MM.1S (cell line): ENCODE data around the gene KCNQ1.

Experiments used
- DNase-seq: peaks from one replicate; pipeline ENCODE4 v3.0.0-alpha.2; 2015
- H2AFZ ChIP-seq: fragments of 300-600 bp; sonication (generic); 2 replicates; pipeline ENCODE4 v1.6.0; 2016; ENCODE audit warnings: antibody characterized with exemption, low read length
- H3F3A ChIP-seq: fragments of 300-600 bp; sonication (generic); 2 replicates; pipeline ENCODE4 v1.6.1; 2016; ENCODE audit warnings: mild to moderate bottlenecking, antibody characterized with exemption, low read length, moderate library complexity, mixed read lengths; ENCODE audit not compliant: insufficient read depth
- H3K27ac ChIP-seq: fragments of 300-600 bp; sonication (generic); 2 replicates; pipeline ENCODE4 v1.5.1; 2016; ENCODE audit warnings: mild to moderate bottlenecking, low read length
- H3K27me3 ChIP-seq: fragments of 300-600 bp; sonication (generic); replicated peaks from 2 replicates; pipeline ENCODE4 v1.6.0; 2016; ENCODE audit warnings: low read length; ENCODE audit not compliant: insufficient read depth
- H3K36me3 ChIP-seq: fragments of 300-600 bp; sonication (generic); replicated peaks from 2 replicates; pipeline ENCODE4 v1.6.1; 2016; ENCODE audit warnings: mild to moderate bottlenecking, low read length, mixed read lengths; ENCODE audit not compliant: insufficient read depth
- H3K4me1 ChIP-seq: fragments of 300-600 bp; sonication (generic); 2 replicates; pipeline ENCODE4 v1.6.1; 2016; ENCODE audit warnings: low read length, mixed read lengths
- H3K4me2 ChIP-seq: fragments of 300-600 bp; sonication (generic); 2 replicates; pipeline ENCODE4 v1.6.0; 2016; ENCODE audit warnings: low read depth, low read length
- H3K4me3 ChIP-seq: fragments of 300-600 bp; sonication (generic); 2 replicates; pipeline ENCODE4 v1.5.1; 2016; ENCODE audit warnings: low read length, mixed read lengths
- H3K79me2 ChIP-seq: fragments of 300-600 bp; sonication (generic); 2 replicates; pipeline ENCODE4 v1.6.1; 2016; ENCODE audit warnings: mixed run types, low read length, mixed read lengths
- H3K9ac ChIP-seq: fragments of 300-600 bp; sonication (generic); 2 replicates; pipeline ENCODE4 v1.6.1; 2016; ENCODE audit warnings: low read length, mixed read lengths
- H3K9me2 ChIP-seq: fragments of 300-600 bp; sonication (generic); replicated peaks from 2 replicates; pipeline ENCODE4 v1.6.1; 2016; ENCODE audit warnings: mild to moderate bottlenecking, low read length, mixed read lengths; ENCODE audit not compliant: insufficient read depth
- H3K9me3 ChIP-seq: fragments of 300-600 bp; sonication (generic); replicated peaks from 2 replicates; pipeline ENCODE4 v1.6.1; 2016; ENCODE audit warnings: mild to moderate bottlenecking, low read length, mixed read lengths; ENCODE audit not compliant: insufficient read depth
- H4K20me1 ChIP-seq: fragments of 300-600 bp; sonication (generic); 2 replicates; pipeline ENCODE4 v1.6.1; 2016; ENCODE audit warnings: mild to moderate bottlenecking, low read length, moderate library complexity, mixed read lengths; ENCODE audit not compliant: insufficient read depth
- EZH2 ChIP-seq: fragments of 300-600 bp; sonication (generic); optimal IDR thresholded peaks from 2 replicates; pipeline ENCODE3; 2017; ENCODE audit warnings: low read depth, mild to moderate bottlenecking, antibody characterized with exemption, low read length, mixed read lengths
- EZH2phosphoT487 ChIP-seq: fragments of 300-600 bp; sonication (generic); IDR thresholded peaks from 2 replicates; pipeline ENCODE4 v1.6.1; 2018; ENCODE audit warnings: antibody characterized with exemption, low read length
- TF ChIP-seq, protein P1 (sequence below): fragments of 300-600 bp; sonication (generic); IDR thresholded peaks from 2 replicates; pipeline ENCODE4 v1.5.1; 2016; ENCODE audit warnings: antibody characterized with exemption, low read length, mixed read lengths

KCNQ1 gene

DNA sequence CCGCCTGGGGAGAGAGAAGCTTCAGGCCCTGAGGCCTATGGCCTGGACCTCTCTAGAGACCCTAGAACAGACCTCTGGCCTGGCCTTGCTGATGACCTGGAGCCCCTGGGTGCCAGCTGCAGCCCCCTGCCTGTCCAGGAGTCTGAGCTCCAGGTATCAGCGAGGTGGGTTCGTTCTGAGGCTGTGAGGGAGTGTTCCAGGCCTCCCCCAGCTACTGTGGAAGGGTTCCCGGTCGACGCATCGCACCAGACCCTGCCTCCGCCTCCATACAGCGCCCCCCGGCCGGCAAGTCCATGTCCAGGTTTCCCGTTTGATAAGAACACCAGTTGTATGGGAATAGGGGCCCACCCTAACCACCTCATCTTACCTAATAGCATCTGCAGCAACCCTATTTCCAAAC lies 111.1 kb downstream of the KCNQ1 start:
- H3K27me3 ChIP-seq, result no peaks in the 10 kb centered on the region

DNA sequence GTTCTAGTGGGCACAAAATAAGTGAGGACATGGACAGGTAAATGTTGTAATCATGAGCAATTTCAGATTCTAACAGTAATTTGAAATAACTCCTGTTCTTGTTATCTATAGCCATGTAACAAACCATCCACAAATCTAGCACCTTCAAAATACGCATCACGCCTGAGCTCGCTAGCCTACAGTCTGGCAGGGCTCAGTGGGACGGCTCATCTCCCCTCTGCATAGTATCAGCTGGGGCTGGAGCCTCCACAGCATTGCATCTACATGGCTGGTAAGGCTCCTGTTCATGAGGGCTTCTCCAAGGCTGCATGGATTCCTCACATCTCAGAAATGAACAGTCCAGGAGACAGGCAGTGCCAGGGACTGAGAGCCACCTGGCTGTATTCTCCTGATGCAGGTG lies 112.6 kb downstream of the KCNQ1 start:
- TF ChIP-seq, protein P1, sequence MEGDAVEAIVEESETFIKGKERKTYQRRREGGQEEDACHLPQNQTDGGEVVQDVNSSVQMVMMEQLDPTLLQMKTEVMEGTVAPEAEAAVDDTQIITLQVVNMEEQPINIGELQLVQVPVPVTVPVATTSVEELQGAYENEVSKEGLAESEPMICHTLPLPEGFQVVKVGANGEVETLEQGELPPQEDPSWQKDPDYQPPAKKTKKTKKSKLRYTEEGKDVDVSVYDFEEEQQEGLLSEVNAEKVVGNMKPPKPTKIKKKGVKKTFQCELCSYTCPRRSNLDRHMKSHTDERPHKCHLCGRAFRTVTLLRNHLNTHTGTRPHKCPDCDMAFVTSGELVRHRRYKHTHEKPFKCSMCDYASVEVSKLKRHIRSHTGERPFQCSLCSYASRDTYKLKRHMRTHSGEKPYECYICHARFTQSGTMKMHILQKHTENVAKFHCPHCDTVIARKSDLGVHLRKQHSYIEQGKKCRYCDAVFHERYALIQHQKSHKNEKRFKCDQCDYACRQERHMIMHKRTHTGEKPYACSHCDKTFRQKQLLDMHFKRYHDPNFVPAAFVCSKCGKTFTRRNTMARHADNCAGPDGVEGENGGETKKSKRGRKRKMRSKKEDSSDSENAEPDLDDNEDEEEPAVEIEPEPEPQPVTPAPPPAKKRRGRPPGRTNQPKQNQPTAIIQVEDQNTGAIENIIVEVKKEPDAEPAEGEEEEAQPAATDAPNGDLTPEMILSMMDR, result no peak
- TF ChIP-seq EZH2, result no peak
- TF ChIP-seq EZH2phosphoT487, result no peak
- H3K27me3 ChIP-seq, result no peaks in the 10 kb centered on the region

More for the DNA sequence above, 111.1 kb downstream of the KCNQ1 start:
- no peak overlapping the region for H3K4me3 ChIP-seq
- H4K20me1 ChIP-seq, result no peaks in the 10 kb centered on the region
- no peaks in the 10 kb centered on the region for H3F3A ChIP-seq
- no peaks in the 10 kb centered on the region for H3K9me2 ChIP-seq
- peaks cover 4% of the 10 kb centered on the region; the same call in 1 of the 2 replicates for H3K79me2 ChIP-seq
- H3K4me2 ChIP-seq, result no peak overlapping the region
- no peak for DNase-seq
- no peaks in the 10 kb centered on the region for H3K36me3 ChIP-seq
- H3K9me3 ChIP-seq, result no peaks in the 10 kb centered on the region
- no peak overlapping the region for H3K27ac ChIP-seq
- TF ChIP-seq EZH2phosphoT487 (no peak), EZH2 (no peak)
- TF ChIP-seq, protein P1, result no peak
- no peak overlapping the region for H3K9ac ChIP-seq
- no peaks in the 10 kb centered on the region for H3K4me1 ChIP-seq
- H2AFZ ChIP-seq, result no peak overlapping the region

DNA sequence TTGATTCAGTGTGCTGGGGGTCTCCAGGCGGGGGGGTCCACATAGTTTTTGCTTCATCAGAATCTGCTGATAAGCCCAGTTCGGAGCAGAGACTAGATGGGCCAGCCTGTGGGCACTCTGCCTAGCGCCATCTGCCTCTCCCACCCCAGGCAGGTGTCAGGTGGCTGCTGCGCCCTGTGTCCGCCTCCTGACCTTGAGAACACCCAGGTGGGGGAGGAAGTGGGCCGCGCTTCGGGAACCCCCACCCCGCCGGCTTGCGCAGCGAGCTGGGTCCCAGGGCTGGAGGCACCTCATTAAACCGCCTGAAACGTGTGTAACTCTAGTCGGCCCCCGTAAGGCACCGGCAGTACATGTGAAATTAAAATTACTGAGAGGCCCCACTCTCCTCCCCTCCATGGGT lies 113.6 kb downstream of the KCNQ1 start:
- no peak for DNase-seq
- Histone ChIP-seq H3K4me1 (no peaks in the 10 kb centered on the region), H3K9me3 (no peaks in the 10 kb centered on the region), H3K9ac (no peak overlapping the region), H3K9me2 (no peaks in the 10 kb centered on the region), H3K79me2 (peaks cover 4% of the 10 kb centered on the region; the same call in 1 of the 2 replicates), H4K20me1 (no peaks in the 10 kb centered on the region), H3K4me3 (no peak overlapping the region), H3F3A (no peaks in the 10 kb centered on the region), H3K27ac (no peak overlapping the region), H3K4me2 (no peak overlapping the region), H3K36me3 (no peaks in the 10 kb centered on the region), H2AFZ (no peak overlapping the region), H3K27me3 (no peaks in the 10 kb centered on the region)
- TF ChIP-seq, protein P1, result no peak
- TF ChIP-seq EZH2, result no peak
- no peak for TF ChIP-seq EZH2phosphoT487

More for the DNA sequence above, 112.6 kb downstream of the KCNQ1 start:
- DNase-seq, result no peak
- Histone ChIP-seq H3K36me3 (no peaks in the 10 kb centered on the region), H3K4me2 (no peak overlapping the region), H4K20me1 (no peaks in the 10 kb centered on the region), H3K9me2 (no peaks in the 10 kb centered on the region), H3K27ac (no peak overlapping the region), H3K79me2 (peaks cover 4% of the 10 kb centered on the region; the same call in 1 of the 2 replicates), H3K9ac (no peak overlapping the region), H3K9me3 (no peaks in the 10 kb centered on the region), H3F3A (no peaks in the 10 kb centered on the region), H3K4me3 (no peak overlapping the region), H2AFZ (no peak overlapping the region), H3K4me1 (no peaks in the 10 kb centered on the region)
